Ramos (cell line): Measurements from ENCODE around the gene DYNC2I2.

Source experiments
- in situ Hi-C: fragments of 300-500 bp; cut with MboI; formaldehyde crosslinking; loops from one replicate; pipeline ENCODE4 v1.14.3; 2022; ENCODE audit warnings: low sequenced_read_pairs; ENCODE audit not compliant: unreplicated experiment

Gene DYNC2I2

GRCh38 chr9:128636556-128637530, 19.8 kb downstream of the DYNC2I2 start:
- in situ Hi-C loops = no loop called here

DNA sequence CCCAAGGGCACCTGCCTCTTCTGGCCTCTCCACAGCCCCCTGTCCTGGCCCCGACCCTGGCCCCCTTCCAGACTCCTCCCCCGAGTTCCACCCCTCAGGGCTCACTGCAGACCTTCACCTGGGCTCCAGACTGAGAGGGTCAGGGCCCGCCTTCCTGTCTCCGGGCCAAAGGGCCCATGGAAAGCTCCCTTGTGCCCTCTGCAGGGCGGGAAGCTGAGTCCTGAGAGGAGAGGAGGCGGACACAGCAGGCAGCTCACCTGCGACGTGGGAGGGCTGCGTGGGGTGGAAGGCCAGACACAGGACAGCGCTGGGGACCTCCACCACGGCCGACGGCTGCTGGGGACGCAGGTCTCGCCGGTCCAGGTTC, 20.6 kb downstream of the DYNC2I2 start:
- in situ Hi-C loops = no loop called here

DNA sequence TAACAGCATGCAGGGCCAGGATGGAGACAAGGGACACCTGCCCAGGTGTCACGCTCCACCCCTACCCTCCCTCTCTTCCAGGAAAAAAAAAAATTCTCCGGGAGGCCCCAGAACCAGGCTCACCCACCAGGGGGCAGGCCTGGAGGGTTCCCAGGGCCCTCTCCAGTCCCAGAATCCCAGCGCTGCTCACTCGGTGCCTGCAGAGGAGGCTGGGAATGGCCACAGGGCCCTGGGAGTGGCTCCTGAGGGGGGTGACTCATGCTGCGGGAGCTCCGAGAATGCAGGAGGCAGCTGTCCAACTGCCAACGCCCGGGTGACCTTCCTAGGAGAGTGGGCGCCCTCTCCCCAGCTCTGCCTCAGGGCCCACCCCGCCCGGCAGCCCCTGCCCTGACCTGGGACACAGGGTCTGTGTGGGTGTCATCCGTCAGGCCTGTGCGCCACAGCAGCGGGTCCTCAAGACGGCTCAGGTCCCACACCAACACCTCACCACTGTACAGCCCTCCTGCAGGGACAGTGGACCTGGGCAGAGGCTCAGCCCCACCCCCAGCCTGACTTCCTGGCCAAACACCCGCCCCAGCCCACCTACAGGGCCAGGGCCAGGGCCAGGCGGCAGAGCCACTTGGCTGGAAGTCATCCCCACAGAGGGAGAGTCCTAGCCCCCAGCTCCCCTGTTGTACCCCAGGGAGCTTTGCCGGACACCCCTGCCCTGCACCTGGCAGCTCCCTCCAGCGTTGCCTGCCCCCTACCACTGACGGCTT, 21.2 kb downstream of the DYNC2I2 start:
- in situ Hi-C loops = no loop called here

GRCh38 chr9:128634651-128635262, 21.9 kb downstream of the DYNC2I2 start:
- in situ Hi-C loops = no loop called here

GRCh38 chr9:128634111-128634510, 22.5 kb downstream of the DYNC2I2 start:
- in situ Hi-C loops = no loop called here

DNA sequence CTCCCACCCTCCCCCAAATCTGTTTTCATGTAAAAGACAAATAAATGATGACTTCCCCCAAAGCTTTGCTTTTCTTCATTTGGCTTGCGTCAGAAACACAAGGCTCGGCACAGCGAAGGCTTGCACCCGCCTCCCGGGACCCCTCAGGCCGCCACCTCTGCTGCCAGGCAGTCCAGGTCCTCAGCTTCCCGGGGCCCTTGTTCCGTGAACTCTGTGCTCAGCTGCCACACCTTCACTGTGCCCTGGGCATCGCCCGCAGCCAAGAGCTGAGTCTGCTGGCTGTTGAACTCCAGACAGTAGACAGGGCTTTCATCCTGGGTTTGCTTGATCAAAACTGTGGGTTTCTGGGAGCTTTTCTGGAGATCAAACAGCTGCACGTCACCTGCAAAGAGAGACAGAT, 23.0 kb downstream of the DYNC2I2 start:
- in situ Hi-C loops = no loop called here

DNA sequence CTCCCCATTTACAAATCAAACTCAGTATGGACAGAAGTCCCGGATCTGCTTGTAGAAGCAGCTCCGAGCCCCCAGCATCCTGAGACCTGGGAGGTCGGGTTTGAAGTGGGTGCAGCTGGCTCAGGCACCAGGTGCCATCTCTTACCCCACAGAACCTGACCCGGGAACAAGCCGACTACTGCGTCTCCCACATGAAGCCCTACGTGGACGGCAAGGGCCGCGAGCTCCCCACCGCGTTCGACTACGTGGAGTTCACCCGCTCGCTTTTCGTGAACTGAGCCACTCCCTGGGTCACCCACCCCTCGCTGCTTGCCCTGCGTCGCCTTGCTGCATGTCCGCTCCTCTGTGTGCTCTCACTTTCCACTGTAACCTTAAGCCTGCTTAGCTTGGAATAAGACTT, 23.6 kb downstream of the DYNC2I2 start:
- in situ Hi-C loops = no loop called here

DNA sequence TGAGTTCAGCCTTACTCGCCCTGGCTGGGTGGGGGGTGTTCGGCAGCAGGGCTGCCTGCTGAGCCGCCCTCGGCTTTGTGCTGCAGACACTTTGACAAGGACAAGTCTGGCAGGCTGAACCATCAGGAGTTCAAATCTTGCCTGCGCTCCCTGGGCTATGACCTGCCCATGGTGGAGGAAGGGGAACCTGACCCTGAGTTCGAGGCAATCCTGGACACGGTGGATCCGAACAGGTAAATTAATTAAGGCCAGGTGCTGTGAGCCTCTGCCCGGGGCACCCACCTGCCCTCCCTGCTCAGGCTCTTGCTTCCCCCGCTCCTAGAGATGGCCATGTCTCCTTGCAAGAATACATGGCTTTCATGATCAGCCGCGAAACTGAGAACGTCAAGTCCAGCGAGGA, 24.2 kb downstream of the DYNC2I2 start:
- in situ Hi-C loops = no loop called here

DNA sequence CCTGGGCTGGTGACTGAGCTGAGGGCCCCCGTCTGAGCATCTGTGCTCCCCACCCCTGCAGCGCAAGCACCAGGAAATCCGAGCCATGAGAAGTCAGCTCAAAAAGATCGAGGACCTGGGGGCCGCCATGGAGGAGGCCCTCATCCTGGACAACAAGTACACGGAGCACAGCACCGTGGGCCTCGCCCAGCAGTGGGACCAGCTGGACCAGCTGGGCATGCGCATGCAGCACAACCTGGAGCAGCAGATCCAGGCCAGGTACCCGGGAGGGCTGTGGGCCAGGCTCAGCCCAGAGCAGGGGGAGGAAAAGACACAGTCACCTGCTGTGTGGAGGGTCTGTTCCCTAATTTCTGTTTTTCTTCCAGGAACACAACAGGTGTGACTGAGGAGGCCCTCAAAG, 24.6 kb downstream of the DYNC2I2 start:
- in situ Hi-C loops = no loop called here

DNA sequence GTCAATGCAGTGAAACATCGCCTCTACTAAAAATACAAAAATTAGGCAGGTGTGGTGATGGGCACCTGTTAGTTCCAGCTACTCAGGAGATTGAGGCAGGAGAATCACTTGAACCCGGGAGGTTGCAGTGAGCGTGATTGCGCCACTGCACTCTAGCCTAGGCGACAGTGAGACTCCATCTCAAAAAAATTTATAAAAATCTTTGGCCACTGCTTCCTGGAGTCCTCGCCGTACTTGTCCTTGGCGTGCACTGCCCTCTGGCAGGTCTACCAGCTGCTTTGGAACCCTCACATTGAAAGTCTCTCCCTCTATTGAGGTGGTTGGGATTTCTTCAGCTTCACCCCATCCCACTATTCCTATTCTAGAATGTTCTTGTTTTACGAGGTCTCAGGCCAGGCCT, 25.0 kb downstream of the DYNC2I2 start:
- in situ Hi-C loops = no loop called here

- in situ Hi-C loops = no loop called here
Measured at GRCh38 chr9:128629852-128630545, 26.6 kb downstream of the DYNC2I2 start.

- in situ Hi-C loops = no loop called here
Measured at GRCh38 chr9:128629136-128629535, 27.5 kb downstream of the DYNC2I2 start.

- in situ Hi-C loops = no loop called here
Measured at GRCh38 chr9:128628471-128629048, 28.1 kb downstream of the DYNC2I2 start.

GRCh38 chr9:128627906-128628305, 28.7 kb downstream of the DYNC2I2 start:
- in situ Hi-C loops = no loop called here

- in situ Hi-C loops = no loop called here
Measured at GRCh38 chr9:128627127-128627715, 29.4 kb downstream of the DYNC2I2 start.

DNA sequence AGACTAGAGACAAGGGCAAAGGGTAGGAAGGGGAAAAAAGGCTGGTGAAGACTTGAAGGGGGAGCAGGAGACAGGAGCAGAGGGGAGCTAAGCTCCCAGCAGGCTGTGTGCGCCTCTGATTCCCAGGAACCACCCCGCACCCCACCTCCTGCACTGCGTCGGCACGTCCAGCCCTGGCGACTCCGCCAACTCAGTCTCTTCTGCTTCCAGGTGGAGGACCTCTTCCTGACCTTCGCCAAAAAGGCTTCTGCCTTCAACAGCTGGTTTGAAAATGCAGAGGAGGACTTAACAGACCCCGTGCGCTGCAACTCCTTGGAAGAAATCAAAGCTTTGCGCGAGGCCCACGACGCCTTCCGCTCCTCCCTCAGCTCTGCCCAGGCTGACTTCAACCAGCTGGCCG, 30.5 kb downstream of the DYNC2I2 start:
- in situ Hi-C loops = no loop called here

GRCh38 chr9:128625391-128626146, 31.1 kb downstream of the DYNC2I2 start:
- in situ Hi-C loops = no loop called here

DNA sequence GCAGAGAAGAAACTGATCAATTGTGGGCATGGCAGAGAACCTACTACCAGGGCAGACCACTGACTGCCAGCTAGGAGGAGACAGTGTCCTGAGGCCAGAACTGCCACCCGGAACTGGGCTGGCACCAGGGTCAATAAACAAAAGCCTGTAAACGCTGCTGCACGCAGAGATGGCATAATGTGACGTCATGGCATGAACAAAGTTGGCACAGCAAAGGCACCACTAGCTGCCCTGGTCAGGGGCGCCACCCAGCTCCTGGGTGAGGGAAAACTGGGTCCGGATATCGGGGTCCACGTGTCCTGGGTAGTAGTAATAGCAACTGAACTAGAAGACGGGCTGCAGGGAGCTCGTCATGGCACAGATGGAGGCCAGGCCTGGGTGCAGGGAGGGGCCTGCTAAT, 32.1 kb downstream of the DYNC2I2 start:
- in situ Hi-C loops = no loop called here
